Left ventricle myocardium superior (tissue), 1 donor: ENCODE data around the gene EPPIN. TPM values are rescaled to one million over a fixed set of nuclear protein-coding genes. Genes with fewer than 3 reads are reported as not detected.
"Not testable (repeated sequence)": the region's sequence is repeated elsewhere in the genome, so short reads cannot be mapped to it uniquely, and the experiment has no call there.

Experiments
- ATAC-seq: fragments of 200-7000 bp; cut with Tn5 transposase; one replicate; pipeline ENCODE4 v1.9.1; 2020; ENCODE audit warnings: mild to moderate bottlenecking, moderate library complexity
- DNase-seq: peaks from one replicate; pipeline ENCODE4 v3.0.0-alpha.2; 2020
- intact Hi-C: fragments of 100-400 bp; cut with micrococcal nuclease; formaldehyde crosslinking; loops from one replicate; pipeline ENCODE4 v1.11.0; 2022
- long read RNA-seq: library from polyadenylated mRNA; unstranded; transcript quantifications from one replicate; pipeline ENCODE4 v2.0.0, GENCODE V29; 2021
- total RNA-seq: library from RNA; stranded (reverse); fragmentation: NEBNext Ultra II Directional; extraction: Animal tissue kit (Norgen Biotek cat#: 25700); gene quantifications from one replicate; pipeline ENCODE4 v1.2.1, GENCODE V29; 2021
- donor health status: DM: no; HTN: yes; CAD: no; lungs with severe emphysema.

Gene EPPIN
- total RNA-seq, result not detected
- long read RNA-seq, result 0 reads

- DNase-seq, result no peak
- intact Hi-C loops, result no loop called here
- no peak for ATAC-seq
These were observed at the start of gene EPPIN for GRCh38 chr20:45547206-45547770. Gene EPPIN, minus strand, starts transcription at chr20:45547401. Its CDS starts 44 bp downstream, at chr20:45547357.

GRCh38 chr20:45595235-45595634, 48.0 kb upstream of the EPPIN start:
- no peak for ATAC-seq
- no peak for DNase-seq
- intact Hi-C loops, result no loop called here

- intact Hi-C loops, result no loop called here
- DNase-seq (no peak), ATAC-seq (no peak)
These were observed 46.3 kb upstream of the EPPIN start for GRCh38 chr20:45593498-45593897.

GRCh38 chr20:45592574-45593189, 45.5 kb upstream of the EPPIN start:
- ATAC-seq, result no peak

GRCh38 chr20:45589725-45590124, 42.5 kb upstream of the EPPIN start:
- ATAC-seq, result no peak
- DNase-seq, result no peak
- intact Hi-C loops, result no loop called here

More at GRCh38 chr20:45592574-45593189, 45.5 kb upstream of the EPPIN start:
- intact Hi-C loops, result no loop called here
- DNase-seq, result no peak

GRCh38 chr20:45588800-45589199, 41.6 kb upstream of the EPPIN start:
- ATAC-seq (no peak), DNase-seq (no peak)
- intact Hi-C loops, result no loop called here

GRCh38 chr20:45585986-45586385, 38.8 kb upstream of the EPPIN start:
- DNase-seq, intact Hi-C loops, ATAC-seq: not testable (repeated sequence)

- ATAC-seq, DNase-seq, intact Hi-C loops: not testable (repeated sequence)
These were observed 37.1 kb upstream of the EPPIN start for GRCh38 chr20:45584294-45584693.

GRCh38 chr20:45583502-45583901, 36.3 kb upstream of the EPPIN start:
- intact Hi-C loops, result no loop called here
- no peak for ATAC-seq
- no peak for DNase-seq

- ATAC-seq, result no peak
- intact Hi-C loops, result no loop called here
- DNase-seq, result no peak
These were observed 34.5 kb upstream of the EPPIN start for GRCh38 chr20:45581702-45582101.

- ATAC-seq (no peak), DNase-seq (no peak)
These were observed 32.0 kb upstream of the EPPIN start, which contains the start of gene WFDC8 for GRCh38 chr20:45579184-45579583. Gene WFDC8, minus strand, starts transcription at chr20:45579284. Its CDS starts 37 bp downstream, at chr20:45579247.

GRCh38 chr20:45578231-45578630, 31.0 kb upstream of the EPPIN start:
- no peak for DNase-seq
- ATAC-seq, result no peak
- intact Hi-C loops, result no loop called here

More at GRCh38 chr20:45579184-45579583, 32.0 kb upstream of the EPPIN start, which contains the start of gene WFDC8:
- intact Hi-C loops, result no loop called here

- DNase-seq, result no peak
- no peak for ATAC-seq
- intact Hi-C loops, result no loop called here
These were observed 29.8 kb upstream of the EPPIN start for GRCh38 chr20:45576995-45577394.

GRCh38 chr20:45575931-45576330, 28.7 kb upstream of the EPPIN start:
- no peak for DNase-seq
- intact Hi-C loops, result no loop called here
- ATAC-seq, result no peak

- intact Hi-C loops, result not testable (repeated sequence)
These were observed 22.4 kb upstream of the EPPIN start for GRCh38 chr20:45569650-45570049.

GRCh38 chr20:45564760-45565276, 17.6 kb upstream of the EPPIN start:
- DNase-seq (no peak), ATAC-seq (no peak)
- intact Hi-C loops, result no loop called here

More at GRCh38 chr20:45569650-45570049, 22.4 kb upstream of the EPPIN start:
- DNase-seq, ATAC-seq: not testable (repeated sequence)

- intact Hi-C loops, result no loop called here
- no peak for ATAC-seq
- DNase-seq, result no peak
These were observed 8.0 kb upstream of the EPPIN start for GRCh38 chr20:45555198-45555597.

GRCh38 chr20:45552456-45552855, 5.3 kb upstream of the EPPIN start:
- no peak for ATAC-seq
- intact Hi-C loops, result no loop called here
- no peak for DNase-seq

- ATAC-seq (no peak), DNase-seq (no peak)
- intact Hi-C loops, result no loop called here
These were observed 3.6 kb upstream of the EPPIN start for GRCh38 chr20:45550765-45551164.

- intact Hi-C loops, result no loop called here
- no peak for DNase-seq
- no peak for ATAC-seq
These were observed 1.2 kb upstream of the EPPIN start for GRCh38 chr20:45548410-45548809.
